Peyer's patch (tissue), 4 donors: Measurements from ENCODE around the gene SPECC1L.

Source experiments
- CTCF ChIP-seq, 6 experiments: fragments of 450-650 bp in 4 of 6; fragments of 200-600 bp in 2 of 6; sonication (generic) in 1 of 6; IDR thresholded peaks; one replicate each; pipeline ENCODE4 v1.5.1; 2017 to 2019; ENCODE audit warnings: antibody characterized with exemption in 6 of 6, mild to moderate bottlenecking in 3 of 6, moderate library complexity in 1 of 6
- POLR2A ChIP-seq, 2 donors: fragments of 450-650 bp; IDR thresholded peaks; one replicate each; pipeline ENCODE4 v1.5.1; 2017; ENCODE audit warnings: antibody characterized with exemption in 2 of 2, mild to moderate bottlenecking in 2 of 2, moderate library complexity in 2 of 2

GRCh38 chr22:24324137-24324536, 53.5 kb downstream of the SPECC1L start:
- no peak for TF ChIP-seq CTCF (IDR thresholded peaks at IDR 0.05)
- TF ChIP-seq POLR2A (IDR thresholded peaks at IDR 0.05), result no peak
